HepG2 (cell line): ENCODE measurements around the gene CMTM3. TPM values are rescaled to one million over a fixed set of nuclear protein-coding genes. Genes with fewer than 3 reads are reported as not detected.

Source experiments
- BHLHE40 ChIP-seq: IDR thresholded peaks from 2 replicates; pipeline ENCODE4 v1.6.1; 2011; ENCODE audit warnings: low read length, improper control_type of control experiment
- ETV6 ChIP-seq: sonication (generic); formaldehyde crosslinking; conservative IDR thresholded peaks from 2 replicates; pipeline ENCODE4 v1.4.0; 2020; ENCODE audit warnings: missing genetic modification reagents
- FIP1L1 ChIP-seq: fragments of 200-400 bp; formaldehyde crosslinking; IDR thresholded peaks from 2 replicates; pipeline ENCODE4 v1.6.1; 2018; ENCODE audit warnings: low read depth, mild to moderate bottlenecking, low read length, moderate library complexity, borderline replicate concordance; ENCODE audit not compliant: insufficient read depth
- NPAS2 ChIP-seq: sonication (generic); formaldehyde crosslinking; IDR thresholded peaks from 2 replicates; pipeline ENCODE4 v1.8.0; 2022; ENCODE audit warnings: mild to moderate bottlenecking, missing genetic modification reagents, borderline replicate concordance
- PAX8 ChIP-seq: sonication (generic); formaldehyde crosslinking; IDR thresholded peaks from 2 replicates; pipeline ENCODE4 v1.8.0; 2022; ENCODE audit warnings: mild to moderate bottlenecking, missing genetic modification reagents, borderline replicate concordance
- PHF20 ChIP-seq: sonication (generic); formaldehyde crosslinking; IDR thresholded peaks from 2 replicates; pipeline ENCODE4 v1.5.0; 2020; ENCODE audit warnings: mild to moderate bottlenecking, missing genetic modification reagents
- PLRG1 ChIP-seq: fragments of 450-650 bp; conservative IDR thresholded peaks from 2 replicates; pipeline ENCODE4 v1.6.1; 2016
- SIN3B ChIP-seq: fragments of 150-350 bp; IDR thresholded peaks from 2 replicates; pipeline ENCODE4 v1.6.1; 2014; ENCODE audit warnings: low read length
- SMARCC2 ChIP-seq: fragments of 450-650 bp; IDR thresholded peaks from 2 replicates; pipeline ENCODE4 v1.6.1; 2017; ENCODE audit warnings: antibody characterized with exemption, mild to moderate bottlenecking
- ZBTB4 ChIP-seq: sonication (generic); formaldehyde crosslinking; IDR thresholded peaks from 2 replicates; pipeline ENCODE4 v1.4.0; 2020; ENCODE audit warnings: missing genetic modification reagents, mild to moderate bottlenecking, borderline replicate concordance
- ZNF160 ChIP-seq: sonication (generic); formaldehyde crosslinking; IDR thresholded peaks from 2 replicates; pipeline ENCODE4 v1.8.0; 2022; ENCODE audit warnings: mild to moderate bottlenecking, inconsistent platforms, missing genetic modification reagents
- ZNF333 ChIP-seq: sonication (generic); formaldehyde crosslinking; IDR thresholded peaks from 2 replicates; pipeline ENCODE4 v1.4.0; 2020; ENCODE audit warnings: mild to moderate bottlenecking, missing genetic modification reagents, borderline replicate concordance
- ZNF629 ChIP-seq: sonication (generic); formaldehyde crosslinking; conservative IDR thresholded peaks from 2 replicates; pipeline ENCODE4 v1.5.0; 2020; ENCODE audit warnings: missing genetic modification reagents
- ZNF704 ChIP-seq: sonication (generic); formaldehyde crosslinking; IDR thresholded peaks from 2 replicates; pipeline ENCODE4 v1.8.1; 2023; ENCODE audit warnings: mild to moderate bottlenecking, inconsistent platforms, moderate library complexity, missing genetic modification reagents, borderline replicate concordance
- ZUFSP ChIP-seq: sonication (generic); formaldehyde crosslinking; IDR thresholded peaks from 2 replicates; pipeline ENCODE4 v1.9.0; 2021; ENCODE audit warnings: missing genetic modification reagents, mild to moderate bottlenecking, borderline replicate concordance
- polyA plus RNA-seq, 8 experiments: library from polyadenylated mRNA; depleted of rRNA in 3 of 8; stranded (reverse) in 7 of 8; unstranded in 1 of 8; fragments of >200 nt; fragmentation: Illumina TruSeq in 4 of 8; extraction: Trizol in 4 of 8; gene quantifications; 2 replicates each; pipeline versions ENCODE4 v1.2.1 to v1.2.3, GENCODE V29; 2011 to 2016; ENCODE audit warnings: low read depth in 4 of 8, missing spikeins in 1 of 8, mixed read lengths in 1 of 8; ENCODE audit not compliant: insufficient read depth in 1 of 8
- total RNA-seq, 5 experiments: library from RNA; depleted of rRNA; stranded (reverse); fragments of >200 nt; fragmentation: Illumina TruSeq; extraction: Trizol; gene quantifications; 2 replicates each; pipeline ENCODE4 v1.2.3, GENCODE V29; 2016; ENCODE audit warnings: low read depth in 1 of 5
- TF ChIP-seq, protein P1 (sequence below): sonication (generic); formaldehyde crosslinking; IDR thresholded peaks from 2 replicates; pipeline ENCODE4 v1.5.0; 2020; ENCODE audit warnings: mild to moderate bottlenecking, missing genetic modification reagents, moderate library complexity

The CMTM3 gene
- total and polyA plus RNA-seq, 2 of the 13 experiments (the other 11 are each of a cell fraction or from before 2014, with no cell fraction given), result 29.2 to 48.7 TPM

GRCh38 chr16:66604376-66605176, at the start of gene CMTM3 (continued):
- TF ChIP-seq, protein P1, sequence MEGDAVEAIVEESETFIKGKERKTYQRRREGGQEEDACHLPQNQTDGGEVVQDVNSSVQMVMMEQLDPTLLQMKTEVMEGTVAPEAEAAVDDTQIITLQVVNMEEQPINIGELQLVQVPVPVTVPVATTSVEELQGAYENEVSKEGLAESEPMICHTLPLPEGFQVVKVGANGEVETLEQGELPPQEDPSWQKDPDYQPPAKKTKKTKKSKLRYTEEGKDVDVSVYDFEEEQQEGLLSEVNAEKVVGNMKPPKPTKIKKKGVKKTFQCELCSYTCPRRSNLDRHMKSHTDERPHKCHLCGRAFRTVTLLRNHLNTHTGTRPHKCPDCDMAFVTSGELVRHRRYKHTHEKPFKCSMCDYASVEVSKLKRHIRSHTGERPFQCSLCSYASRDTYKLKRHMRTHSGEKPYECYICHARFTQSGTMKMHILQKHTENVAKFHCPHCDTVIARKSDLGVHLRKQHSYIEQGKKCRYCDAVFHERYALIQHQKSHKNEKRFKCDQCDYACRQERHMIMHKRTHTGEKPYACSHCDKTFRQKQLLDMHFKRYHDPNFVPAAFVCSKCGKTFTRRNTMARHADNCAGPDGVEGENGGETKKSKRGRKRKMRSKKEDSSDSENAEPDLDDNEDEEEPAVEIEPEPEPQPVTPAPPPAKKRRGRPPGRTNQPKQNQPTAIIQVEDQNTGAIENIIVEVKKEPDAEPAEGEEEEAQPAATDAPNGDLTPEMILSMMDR, result peak; percentile 75
- no peak for TF ChIP-seq SMARCC2
- no peak for TF ChIP-seq PHF20 (CRISPR knock-in tag)
- TF ChIP-seq SIN3B, result no peak
- TF ChIP-seq NPAS2 (CRISPR knock-in tag), result no peak
- TF ChIP-seq ZNF333, result no peak
- no peak; the same call in 1 of the 2 replicates for TF ChIP-seq ZNF160 (CRISPR knock-in tag)
- no peak for TF ChIP-seq BHLHE40
- TF ChIP-seq ZBTB4 (CRISPR knock-in tag), result no peak
- TF ChIP-seq ZNF629, result no peak
- TF ChIP-seq ZNF704 (CRISPR knock-in tag), result no peak
- no peak for TF ChIP-seq ZUFSP
- TF ChIP-seq FIP1L1, result no peak
- 0 out of 2 replicates have a peak, but pooled peaks have one; percentile 27 for TF ChIP-seq ETV6 (CRISPR knock-in tag)
- TF ChIP-seq PAX8 (CRISPR knock-in tag), result 0 out of 2 replicates have a peak, but pooled peaks have one; percentile 62
- no peak for TF ChIP-seq PLRG1
- TF ChIP-seq, all 625 proteins: peak for 115
